Subcutaneous adipose tissue (tissue), 4 donors: ENCODE results near the gene CSNK1G1. TPM values are rescaled to one million over a fixed set of nuclear protein-coding genes. Genes with fewer than 3 reads are reported as not detected.

Source experiments
- total RNA-seq, 4 donors: library from RNA; depleted of rRNA; stranded (reverse); fragments of >200 nt; gene quantifications; one replicate each; pipeline ENCODE4 v1.1.0, GENCODE V29; 2016
- TF ChIP-seq, protein P1 (sequence below): fragments of 450-650 bp; IDR thresholded peaks from one replicate; pipeline ENCODE4 v1.5.1; 2016; ENCODE audit warnings: low read depth, mild to moderate bottlenecking, control low read depth, antibody characterized with exemption, moderate library complexity

Gene CSNK1G1
- total RNA-seq, 4 donors from 2014 or later, result 13.0 to 26.7 (median 16.2) TPM

DNA sequence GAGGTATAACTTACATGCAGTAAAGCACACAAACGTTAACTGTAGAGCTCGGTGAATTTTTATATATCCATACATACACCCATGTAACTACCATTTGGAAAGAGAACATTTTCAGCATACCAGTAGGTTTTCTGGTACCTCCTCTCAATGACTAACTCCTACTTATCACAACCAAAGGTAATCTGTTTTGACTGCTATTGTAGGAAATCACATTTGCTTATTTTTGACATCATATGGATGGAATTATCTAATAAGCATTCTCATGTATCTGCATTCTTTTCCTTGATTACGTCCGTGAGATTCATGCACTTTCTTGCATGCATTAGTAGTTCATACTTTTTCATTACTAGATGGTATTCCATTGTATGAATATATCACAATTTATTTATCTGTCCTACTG lies 76.8 kb downstream of the CSNK1G1 start:
- TF ChIP-seq, protein P1, sequence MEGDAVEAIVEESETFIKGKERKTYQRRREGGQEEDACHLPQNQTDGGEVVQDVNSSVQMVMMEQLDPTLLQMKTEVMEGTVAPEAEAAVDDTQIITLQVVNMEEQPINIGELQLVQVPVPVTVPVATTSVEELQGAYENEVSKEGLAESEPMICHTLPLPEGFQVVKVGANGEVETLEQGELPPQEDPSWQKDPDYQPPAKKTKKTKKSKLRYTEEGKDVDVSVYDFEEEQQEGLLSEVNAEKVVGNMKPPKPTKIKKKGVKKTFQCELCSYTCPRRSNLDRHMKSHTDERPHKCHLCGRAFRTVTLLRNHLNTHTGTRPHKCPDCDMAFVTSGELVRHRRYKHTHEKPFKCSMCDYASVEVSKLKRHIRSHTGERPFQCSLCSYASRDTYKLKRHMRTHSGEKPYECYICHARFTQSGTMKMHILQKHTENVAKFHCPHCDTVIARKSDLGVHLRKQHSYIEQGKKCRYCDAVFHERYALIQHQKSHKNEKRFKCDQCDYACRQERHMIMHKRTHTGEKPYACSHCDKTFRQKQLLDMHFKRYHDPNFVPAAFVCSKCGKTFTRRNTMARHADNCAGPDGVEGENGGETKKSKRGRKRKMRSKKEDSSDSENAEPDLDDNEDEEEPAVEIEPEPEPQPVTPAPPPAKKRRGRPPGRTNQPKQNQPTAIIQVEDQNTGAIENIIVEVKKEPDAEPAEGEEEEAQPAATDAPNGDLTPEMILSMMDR, result no peak

- TF ChIP-seq, protein P1, result no peak
Observed at GRCh38 chr15:64275934-64276333, 80.0 kb downstream of the CSNK1G1 start.

DNA sequence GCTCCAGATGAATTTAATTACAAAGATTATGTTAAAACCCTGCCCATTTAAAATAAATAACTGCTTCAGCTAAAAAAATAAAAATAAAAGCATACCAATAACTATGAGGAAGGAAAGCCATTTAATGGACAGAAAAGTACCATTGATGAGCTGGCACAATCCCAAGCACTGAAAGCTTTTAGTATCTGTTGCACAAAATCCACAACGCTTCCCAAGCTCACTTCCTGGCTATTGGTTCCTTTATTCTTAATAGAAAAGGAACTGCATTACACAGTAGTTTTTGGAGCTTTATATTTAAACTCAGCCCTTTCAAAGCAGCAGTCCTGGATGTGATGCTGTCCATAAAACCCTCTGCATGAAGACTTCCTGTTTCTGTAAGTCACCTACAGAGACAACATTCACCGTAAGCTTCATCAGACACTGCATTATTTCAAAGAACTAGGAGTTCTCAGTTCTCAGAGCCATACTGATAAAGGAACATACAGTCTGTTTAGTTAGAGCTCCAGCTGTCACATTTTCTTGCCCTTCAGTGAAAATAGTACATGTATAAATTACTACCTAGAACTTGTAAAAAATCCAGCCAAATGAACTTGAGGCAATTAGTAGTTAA lies 81.5 kb downstream of the CSNK1G1 start:
- TF ChIP-seq, protein P1, result no peak

DNA sequence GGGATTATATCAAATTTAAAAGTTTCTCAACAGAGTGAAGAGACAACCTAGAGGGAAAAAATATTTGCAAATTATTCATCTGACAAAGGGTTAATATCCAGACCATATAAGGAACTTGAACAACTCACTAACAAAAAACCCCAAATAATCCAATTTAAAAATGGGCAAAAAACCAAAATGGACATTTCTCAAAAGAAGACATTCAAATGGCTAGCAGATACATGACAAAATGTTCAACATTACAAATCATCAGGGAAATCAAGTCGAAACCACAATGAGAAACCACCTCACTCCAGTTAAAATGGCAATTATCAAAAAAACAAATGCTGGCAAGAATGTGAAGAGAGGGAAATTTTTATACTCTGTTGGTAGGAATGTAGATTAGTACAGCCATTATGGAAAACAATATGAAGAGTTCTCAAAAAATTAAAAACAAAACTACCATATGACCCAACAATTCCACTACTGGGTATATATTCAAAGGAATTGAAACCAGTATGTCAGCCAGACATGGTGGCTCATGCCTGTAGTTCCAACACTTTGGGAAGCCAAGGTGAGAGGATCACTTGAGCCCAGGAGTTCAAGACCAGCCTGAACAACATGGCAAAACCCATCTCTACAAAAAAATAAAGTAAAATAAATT lies 88.5 kb downstream of the CSNK1G1 start:
- TF ChIP-seq, protein P1, result no peak

DNA sequence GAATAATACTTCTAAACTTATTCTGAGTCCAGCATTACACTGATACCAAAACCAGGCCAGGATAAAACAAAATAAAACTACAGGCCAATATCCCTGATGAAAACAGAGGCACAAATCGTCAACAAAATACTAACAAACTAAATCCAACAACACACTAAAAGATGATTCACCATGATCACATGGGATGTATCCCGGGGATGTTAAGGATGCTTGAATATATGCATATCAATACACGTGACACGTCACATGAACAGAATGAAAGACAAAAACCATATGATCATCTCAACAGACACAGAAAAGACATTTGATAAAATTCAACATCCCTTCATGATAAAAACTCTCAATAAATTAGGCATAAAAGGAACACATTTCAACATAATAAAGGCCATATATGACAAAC lies 91.5 kb downstream of the CSNK1G1 start:
- TF ChIP-seq, protein P1, result no peak

DNA sequence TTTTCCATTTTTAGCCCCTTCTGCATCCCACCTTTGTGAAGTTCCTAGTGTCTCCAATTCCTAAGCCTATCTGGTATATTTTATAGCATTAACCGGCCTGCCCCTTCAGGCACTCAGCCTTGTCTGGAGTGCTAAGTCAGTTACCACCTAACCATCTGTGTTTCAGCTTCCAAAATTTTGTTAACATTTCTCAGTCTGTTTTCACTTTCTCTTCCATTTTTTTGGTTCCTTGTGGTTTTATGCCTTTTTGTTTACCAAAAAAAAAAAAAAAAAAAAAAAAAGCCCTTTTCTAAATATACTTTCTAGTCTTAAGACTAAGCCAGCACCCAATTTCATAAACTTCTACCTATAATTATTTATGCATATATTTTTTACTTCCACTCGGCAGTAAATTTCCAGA lies 92.4 kb downstream of the CSNK1G1 start:
- TF ChIP-seq, protein P1, result no peak

DNA sequence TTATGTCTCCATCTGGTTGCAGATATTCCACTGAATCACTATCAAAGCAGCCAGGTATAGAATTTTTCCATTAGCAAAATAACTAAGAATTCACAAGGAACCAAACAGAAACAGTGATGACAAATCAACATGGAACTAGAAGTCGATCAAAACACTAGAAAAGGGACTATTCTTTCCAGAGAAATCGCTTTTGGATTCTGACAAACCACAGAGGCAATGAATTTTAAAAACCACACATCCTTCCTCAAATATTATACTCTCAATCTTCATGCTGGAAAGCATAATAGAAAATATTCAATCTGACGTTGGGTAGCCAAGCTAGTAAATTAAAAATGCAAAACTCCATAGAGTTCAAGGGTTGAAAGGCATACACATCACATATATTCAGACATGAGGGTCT lies 99.9 kb downstream of the CSNK1G1 start:
- TF ChIP-seq, protein P1, result no peak
